ENCODE measurements around the gene KLHL17.

DNA sequence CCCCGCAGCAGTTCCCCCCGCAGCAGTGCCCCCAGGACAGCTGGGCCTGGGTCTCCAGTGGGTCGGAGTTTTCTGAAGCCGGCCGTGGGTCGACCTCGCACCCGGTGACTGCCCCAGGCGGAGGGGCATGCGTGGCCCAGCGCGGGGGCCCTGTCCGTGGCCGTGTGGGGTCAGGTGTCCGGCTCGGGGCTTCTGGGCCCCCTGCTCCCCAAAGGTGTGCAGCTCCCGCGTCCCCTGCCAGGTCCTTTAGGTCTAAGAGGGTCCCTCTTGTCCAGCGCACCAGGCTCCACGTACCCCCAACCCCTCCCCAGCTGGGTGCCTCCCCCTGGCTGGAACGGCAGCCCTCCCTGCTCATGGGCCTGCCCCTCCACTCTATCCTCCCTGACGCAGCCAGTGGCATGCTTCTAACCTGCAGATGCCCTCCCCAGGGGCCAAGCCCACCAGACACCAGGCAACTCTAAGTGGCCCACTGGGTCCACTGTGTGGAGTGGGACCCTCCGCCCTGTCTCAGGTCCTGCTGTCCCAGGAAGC, 45.5 kb downstream of the KLHL17 start:
- TF ChIP-seq POLR2AphosphoS5 (IDR thresholded peaks at IDR 0.05; ENCODE audit: borderline replicate concordance, low read depth, low read length) (no peak), EZH2 (IDR thresholded peaks at IDR 0.05) (no peak), FOXP2 (optimal IDR thresholded peaks at IDR 0.05; ENCODE audit: control extremely low read depth, extremely low read length, insufficient read depth) (no peak)
